Umbilical cord (tissue), 2 donors: ENCODE results near the gene ALDH16A1. TPM values are rescaled to one million over a fixed set of nuclear protein-coding genes. Genes with fewer than 3 reads are reported as not detected.

Source experiments
- DNase-seq: peaks from one replicate; pipeline ENCODE4 v3.0.0-alpha.2; 2015; ENCODE audit warnings: low spot score
- total RNA-seq: library from RNA; depleted of rRNA; stranded (reverse); fragments of >200 nt; gene quantifications from one replicate; pipeline ENCODE4 v1.2.3, GENCODE V29; 2014; ENCODE audit warnings: low replicate concordance; ENCODE audit not compliant: insufficient read depth

ALDH16A1 gene
- total RNA-seq, 1 donor from 2014 or later = 18.3 TPM

DNA sequence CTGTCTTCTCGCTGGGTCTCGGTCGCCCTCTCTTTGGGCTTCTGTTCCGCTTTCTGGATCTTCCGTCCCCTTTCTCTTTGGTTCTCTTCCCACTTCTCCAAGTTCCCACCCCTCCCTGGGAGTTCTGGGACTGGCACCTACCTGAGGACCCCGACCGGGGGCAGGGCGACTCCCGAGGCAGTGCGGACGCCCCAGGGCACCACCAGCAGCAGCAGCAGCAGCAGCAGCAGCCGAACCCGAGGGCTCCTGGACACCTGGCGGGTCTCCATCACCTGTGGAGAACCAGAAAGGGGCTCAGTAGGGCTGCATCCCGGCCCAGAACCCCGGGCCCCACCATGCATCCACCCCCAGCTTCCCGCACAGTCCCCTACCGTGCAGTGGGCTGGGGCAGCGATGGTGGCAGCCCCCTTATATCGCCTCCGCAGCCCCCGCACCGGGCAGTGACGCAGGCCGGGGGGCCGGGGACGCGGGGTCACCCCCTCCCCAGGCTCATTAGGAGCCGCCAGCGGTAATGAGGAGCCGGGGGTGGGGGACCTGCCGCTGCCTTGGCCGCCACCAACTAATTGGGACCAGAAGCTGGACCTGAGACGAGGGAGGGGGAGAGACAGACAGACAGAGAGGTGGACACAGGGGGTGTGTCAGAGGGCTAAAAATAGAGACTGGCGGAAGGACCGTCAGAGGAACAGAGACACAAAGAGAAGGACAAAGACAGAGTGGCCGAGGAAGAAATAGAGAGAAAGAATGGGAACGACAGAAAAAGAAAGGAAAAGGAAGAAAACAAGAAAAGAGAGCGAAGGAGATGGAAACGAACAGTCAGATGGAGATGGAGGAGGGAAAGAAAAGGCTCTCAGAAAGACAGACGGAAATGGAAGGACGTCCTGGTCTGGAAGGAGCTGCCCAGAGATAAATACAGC, 29.7 kb upstream of the ALDH16A1 start, which contains the start of gene PTH2:
PTH2 (minus strand) TSS at position 371 of the 914 bp plus-strand sequence; CDS start at position 269, 102 bp downstream.
- DNase-seq = no peak

DNA sequence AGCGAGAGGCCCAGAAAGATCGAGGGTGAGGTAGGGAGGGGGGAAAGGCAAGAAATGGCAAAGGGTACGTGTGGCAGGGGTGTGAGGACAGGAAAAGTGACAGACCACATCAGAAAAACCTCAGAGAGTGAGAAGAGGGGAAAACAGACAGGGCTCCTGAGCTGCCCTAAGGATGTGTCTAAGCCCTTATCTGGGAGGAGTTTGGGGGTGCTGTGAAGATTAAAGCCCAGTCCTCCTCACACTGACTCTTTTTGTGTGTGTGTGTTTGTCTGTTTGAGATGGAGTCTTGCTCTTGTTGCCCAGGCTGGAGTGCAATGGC, 29.1 kb upstream of the ALDH16A1 start:
- no peak for DNase-seq

DNA sequence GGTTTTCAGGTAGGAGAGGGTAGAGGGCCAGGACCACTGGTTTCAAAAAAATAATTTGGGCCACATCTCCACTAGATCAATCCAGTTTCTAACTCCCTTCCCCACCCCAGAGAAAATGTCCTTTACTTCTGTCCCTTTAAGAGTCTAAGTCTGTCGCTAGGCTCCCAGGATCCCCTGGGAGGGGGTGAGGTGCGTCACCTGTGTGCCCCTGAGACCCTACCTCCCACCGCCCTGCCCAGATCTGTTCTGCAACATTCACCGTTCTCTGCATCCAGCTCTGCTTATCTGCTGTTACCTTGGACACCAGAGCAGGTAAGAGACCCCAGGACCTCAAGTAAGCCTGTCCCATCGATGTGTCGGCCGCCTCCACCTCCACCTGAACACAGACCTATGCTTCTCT, 27.8 kb upstream of the ALDH16A1 start, which contains the start of gene GFY:
GFY (plus strand) TSS at position 211 of the 400 bp plus-strand sequence. CDS start 1,043 bp downstream, outside the sequence.
- no peak for DNase-seq

DNA sequence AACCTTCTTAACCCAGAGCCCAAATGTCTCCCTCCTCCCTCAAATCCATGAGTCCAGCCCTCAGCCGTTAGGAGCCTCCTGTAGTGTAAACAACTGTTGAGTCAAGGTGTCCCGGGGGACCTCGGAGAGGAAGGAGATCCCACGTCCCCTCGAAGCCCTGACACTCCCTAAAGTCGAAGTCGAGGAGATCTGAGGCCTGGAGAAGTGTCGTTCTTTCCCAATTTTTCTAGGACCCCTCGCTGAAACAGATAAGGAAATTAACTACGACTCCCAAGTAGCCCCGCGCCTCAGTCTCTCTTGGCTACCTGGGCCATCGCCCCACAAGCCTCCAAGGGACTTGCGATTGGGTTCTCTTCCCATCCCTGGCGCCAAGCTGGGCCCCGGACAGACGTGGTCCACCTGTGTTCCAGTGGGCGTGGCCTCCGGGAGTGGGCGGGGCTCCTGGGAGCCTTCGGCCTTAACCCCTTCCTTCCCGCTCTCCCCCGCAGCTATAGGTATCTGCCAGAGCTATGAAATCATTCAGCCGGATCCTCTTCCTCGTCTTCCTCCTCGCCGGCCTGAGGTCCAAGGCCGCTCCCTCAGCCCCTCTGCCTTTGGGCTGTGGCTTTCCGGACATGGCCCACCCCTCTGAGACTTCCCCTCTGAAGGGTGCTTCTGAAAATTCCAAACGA, 27.0 kb upstream of the ALDH16A1 start:
- DNase-seq = no peak

DNA sequence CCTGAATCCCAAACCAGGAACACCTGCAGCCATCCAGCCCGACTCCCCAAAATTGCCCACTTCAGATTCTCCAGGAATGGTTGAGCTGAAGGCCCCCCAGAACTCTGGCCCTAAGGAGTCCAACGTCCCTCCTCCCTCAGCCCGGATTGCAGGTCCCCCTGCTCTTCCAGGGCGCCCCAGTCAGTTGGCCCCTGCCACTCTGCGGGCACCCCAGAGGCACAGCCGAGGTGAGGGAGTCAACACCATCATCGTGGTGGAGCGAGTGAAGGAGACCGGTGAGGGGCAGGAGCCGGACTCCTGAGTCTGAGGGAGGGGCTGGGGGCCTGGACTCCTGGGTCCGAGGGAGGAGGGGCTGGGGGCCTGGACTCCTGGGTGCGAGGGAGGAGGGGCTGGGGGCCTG, 25.7 kb upstream of the ALDH16A1 start:
- no peak for DNase-seq

DNA sequence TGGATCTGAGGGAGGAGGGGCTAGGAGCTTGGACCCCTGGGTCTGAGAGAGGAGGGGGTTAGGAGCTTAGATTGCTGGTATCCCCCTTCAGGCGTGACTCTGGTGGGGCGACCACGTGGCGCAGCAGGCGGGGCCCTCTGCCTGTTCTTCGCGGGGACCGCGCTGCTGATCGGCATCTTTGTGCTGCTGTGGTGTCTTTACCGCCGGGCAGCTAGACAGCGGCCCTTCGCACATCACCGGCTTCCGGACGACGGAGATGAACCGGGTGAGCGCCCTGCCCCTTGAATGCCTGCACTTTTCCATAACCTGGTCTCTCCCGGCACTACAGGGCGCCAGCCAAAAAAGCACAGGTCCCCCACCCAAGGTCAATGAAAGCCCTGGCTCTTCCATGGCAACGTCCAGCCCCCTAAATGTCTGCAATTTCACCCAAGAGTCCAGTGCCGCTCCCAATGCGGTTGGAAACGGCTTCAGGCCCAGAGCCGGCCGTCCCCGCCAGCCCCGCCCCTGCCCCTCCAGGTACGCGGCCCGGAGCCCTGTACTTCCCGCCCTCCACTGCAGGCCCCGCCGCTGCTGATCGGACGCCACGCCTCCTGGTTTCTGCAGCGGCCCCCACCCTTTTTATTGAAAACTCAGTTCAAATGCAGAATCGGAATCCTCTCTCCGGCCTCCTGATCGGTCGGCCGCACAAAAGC, 25.0 kb upstream of the ALDH16A1 start:
- DNase-seq = no peak

DNA sequence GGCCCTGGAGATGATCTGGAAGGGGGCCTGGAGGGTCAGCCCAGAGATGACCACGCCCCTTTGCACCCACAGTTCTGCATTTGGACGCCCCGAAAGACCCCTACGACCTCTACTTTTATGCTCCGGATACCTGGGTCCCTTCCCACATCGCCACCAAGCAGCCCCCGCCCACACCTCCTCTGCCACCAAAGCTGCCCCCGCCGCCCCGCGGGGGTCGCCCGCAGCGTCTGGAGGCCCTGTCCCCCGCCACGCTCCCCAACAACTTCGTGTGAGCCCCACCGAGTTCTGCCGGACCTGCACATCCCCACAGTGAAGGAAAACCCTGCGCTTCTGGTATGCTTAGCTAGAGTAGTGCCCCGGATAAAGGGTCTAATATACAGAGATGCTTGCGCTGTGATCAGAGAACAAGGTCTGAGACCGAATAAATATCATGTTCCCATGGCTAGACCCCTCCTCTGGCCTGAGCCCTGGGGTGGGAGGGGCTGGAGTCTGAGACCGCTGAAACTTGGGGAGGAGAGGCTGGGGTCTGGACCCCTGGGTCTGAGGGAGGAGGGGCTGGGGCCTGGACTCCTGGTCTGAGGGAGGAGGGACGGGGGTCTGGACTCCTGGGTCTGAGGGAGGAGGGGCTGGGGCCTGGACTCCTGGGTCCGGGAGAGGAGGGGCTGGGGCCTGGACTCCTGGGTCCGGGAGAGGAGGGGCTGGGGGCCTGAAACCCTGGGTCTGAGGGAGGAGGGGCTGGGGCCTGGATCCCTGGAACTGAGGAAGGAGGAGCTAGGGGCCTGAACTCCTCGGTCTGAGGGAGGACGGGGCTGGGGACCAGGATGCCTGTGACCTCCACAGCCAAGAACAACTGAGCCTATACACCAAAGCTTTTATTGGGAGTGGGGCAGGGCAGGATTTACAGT, 24.2 kb upstream of the ALDH16A1 start:
- DNase-seq = no peak

DNA sequence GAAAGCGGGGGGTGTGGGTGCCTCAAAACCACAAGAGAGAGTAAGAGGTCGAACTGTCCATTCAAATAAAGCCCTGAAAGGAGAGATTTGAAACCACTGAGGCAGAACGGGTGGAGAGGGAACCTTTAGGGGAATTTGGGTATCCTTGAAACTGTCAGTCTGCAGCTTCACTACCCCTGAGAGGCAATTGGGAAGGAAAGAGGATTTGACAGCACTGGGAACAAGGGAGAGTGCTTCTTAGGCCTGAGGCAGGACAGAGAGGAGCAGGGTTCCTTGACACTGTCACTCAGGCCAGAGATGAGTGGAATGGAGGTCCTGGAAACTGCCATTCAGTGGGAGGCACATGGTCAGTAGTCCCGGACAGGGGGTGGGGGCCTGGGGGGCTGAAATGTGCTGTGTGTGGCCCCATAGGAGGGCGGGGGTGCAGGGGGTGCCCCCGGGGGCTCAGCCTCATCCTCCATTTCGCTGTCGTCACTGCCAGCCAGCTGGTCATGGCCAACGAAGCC, 22.8 kb upstream of the ALDH16A1 start:
- DNase-seq = no peak

DNA sequence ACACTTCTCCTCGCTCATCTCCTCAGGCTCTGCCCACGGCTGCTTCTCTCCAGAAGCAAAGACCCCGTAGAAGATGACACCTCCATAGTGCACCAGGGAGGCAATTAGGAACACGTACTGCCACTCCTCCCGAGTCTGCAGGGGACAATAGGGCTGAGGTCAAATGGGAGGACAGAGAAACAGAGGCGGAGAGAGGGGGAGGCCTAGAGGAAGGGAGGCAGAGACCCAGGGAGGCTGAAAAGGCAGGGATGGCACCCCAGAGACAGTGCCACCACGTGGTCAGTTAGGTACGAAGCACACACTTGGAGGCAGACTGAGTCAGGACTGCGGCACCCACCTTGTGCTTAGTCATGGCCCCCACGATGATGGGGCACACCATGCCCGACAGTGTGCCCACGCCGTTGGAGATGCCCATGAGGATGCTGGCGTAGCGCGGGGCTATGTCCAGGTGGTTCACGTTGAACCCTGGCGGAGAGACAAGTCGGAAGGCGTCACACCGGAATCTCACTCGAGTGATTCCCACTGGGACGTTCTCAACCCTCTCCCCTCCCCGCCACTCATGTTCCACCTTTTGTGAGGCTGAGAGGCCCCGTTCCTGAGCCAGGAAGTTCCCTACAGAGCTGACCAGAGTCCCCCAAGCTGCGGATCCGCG, 22.2 kb upstream of the ALDH16A1 start:
- no peak for DNase-seq

DNA sequence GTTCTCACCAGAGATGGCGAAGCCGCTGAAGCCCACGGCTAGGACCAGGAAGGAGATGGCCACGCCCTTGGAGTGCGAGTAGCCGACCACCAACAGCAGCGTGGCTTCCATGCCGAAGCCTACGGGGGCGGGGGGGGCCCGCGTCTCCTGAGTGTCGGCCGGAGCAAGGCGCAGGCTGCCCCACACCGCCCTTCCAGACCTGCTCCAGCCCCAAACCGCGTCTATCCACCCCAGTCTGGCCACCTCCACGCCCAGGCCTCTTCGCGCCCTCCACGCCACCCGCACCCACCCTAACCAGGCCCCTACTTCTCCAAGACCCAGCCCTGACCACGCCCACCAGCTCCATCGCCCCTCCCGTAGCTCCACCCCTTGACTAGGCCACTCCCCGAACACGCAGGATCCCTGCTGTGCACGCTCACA, 21.7 kb upstream of the ALDH16A1 start:
- DNase-seq = no peak

DNA sequence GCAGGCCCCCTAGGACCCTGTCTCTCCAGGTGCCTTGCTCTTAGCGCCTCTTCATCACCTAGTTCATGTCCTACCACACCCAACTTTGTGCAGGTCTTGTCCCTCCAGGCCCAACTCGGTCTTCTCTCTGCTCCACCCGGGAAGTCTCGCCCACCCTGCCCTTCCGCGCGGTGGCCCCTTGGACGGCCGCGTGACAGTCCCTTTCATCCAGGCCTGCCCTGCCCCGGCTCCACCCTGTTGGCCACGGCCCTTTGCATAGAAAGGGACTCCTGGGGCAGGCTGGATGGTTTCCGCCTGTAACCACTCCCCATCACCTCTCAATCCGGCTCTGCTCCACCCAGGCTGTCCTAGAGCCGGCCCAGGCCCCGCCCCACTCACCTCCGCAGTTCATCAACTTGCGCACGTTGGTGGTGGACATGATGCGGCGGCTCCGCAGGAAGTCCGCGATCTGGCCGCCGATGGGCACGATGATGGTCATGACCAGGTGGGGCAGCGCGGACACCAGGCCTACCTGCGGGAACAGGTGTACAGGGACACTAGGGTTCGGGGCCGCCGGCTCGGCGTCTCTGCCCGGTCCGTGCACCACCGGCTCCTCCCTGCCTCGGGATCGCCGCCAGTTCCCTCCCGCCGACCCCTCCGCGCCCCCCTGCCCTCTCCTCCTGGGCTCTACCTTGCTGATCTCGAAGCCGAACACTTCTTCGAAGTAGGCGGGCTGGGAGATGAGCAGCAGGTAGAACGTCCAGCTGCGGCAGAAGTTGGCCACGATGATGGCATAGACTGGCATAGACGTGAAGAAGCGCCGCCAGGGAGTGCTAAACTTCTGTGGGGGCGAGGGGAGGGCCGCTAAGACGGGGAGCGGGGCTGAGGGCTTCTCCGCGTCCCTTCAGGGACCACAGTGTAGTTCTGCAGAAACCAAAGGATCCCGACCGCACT, 20.6 kb upstream of the ALDH16A1 start:
- DNase-seq = no peak

DNA sequence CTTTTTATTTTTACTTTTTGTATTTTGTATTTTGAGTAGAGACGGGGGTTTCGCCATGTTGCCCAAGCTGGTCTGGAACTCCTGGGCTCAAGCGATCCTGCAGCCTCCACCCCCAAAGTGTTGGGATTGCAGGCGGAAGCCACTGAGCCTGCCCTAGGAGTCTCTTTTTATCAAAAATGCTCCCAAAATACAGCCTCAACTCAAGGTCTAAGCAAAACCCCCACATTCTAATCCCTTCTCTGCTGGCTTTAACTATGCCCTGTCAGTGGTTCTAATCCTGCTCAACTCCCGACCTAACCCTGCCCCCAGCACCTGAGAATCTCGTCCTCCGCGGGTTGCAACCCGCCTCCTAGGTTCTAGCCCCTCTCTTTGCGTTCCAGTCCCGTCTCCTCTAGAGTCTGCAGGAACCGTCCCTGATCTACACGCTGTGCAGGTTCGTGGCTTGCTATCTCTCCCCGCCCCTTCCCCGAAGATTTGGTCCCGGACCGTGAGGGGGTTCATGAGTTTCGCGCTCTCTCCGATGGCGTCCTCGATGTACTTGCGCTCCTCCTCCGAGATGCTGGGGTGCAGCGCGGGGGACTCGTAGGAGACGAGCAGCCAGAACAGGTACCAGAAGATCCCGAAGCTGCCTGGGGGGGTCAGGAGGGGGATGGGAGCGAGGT, 19.7 kb upstream of the ALDH16A1 start:
- no peak for DNase-seq

DNA sequence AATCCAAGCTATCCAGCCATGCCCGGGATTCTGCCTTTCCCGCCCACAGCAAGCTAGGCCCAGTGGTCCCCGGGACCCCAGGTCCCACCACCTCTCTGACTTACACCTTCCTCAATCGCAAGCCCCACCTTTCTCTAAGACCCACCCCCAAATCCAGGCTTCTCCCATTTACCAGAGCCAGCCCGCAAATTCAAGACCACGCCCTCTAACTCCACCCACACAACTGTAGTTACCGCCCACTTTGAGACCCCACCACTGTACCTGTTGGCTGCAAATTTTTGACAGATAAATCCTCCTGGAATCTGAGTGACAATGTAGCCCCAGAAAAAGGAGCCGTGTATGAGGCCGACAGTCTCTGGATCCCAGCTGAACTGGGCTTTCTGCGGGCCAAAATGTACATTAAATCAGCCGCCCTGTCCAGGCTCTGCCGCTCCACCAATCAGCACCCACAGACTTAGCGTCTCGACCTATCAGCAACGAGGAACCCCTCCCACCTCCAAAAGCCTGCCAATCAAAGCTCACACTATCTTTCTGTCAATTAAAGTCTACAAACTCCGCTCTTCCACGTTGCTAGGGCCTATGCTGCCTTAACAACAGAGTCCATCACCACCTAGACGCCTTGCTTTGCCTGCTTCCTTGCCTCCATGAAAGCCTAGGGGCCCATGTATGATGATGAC, 18.0 kb upstream of the ALDH16A1 start:
- DNase-seq = no peak

DNA sequence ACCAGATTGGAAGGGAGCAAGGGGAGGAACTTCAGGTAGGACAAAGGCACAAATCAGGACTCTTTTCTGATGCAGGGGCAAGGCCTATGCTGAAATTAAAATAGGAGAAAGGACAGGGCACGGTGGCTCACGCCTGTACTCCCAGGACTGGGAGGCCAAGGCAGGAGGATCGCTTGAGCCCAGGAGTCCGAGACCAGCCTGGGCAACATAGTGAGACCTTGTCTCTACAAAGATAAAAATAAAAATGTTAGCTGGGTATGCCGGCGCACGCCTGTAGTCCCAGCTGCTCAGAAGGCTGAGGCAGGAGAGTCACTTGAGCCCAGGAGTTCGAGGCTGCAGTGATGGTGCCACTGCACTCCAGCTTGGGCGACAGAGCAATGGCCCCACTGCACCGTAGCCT, 17.4 kb upstream of the ALDH16A1 start:
- DNase-seq = no peak

DNA sequence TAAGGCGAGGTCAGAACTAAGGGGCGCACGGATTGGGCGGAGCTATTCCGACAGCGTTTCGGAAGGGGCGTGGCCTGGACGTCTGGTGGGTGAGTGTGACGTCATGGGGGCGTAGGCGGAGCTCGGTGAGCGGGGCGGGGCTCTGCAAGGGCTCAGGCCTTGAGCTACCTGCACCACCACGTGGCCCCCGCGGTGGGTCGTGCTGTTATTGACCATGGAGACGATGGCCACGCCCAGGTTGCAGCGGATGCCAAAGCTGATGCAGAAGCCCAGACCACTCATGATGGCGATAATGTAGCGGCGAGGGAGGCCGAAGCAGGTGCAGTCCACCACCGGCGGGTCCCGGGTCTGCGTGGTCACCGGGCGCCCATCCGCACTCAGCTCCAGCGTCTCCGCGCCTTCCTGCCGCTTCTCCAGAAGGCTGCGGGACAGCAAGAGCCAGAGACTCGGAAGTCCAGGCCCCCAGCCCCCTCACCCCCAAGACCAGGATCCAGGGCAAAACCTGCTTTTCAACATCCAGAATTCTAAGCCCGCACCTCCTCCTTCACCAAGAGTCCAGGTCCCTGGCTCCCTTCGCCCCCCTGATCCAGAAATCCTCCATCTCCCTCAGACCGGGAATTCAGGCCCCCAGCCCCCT, 16.5 kb upstream of the ALDH16A1 start:
- DNase-seq = no peak

DNA sequence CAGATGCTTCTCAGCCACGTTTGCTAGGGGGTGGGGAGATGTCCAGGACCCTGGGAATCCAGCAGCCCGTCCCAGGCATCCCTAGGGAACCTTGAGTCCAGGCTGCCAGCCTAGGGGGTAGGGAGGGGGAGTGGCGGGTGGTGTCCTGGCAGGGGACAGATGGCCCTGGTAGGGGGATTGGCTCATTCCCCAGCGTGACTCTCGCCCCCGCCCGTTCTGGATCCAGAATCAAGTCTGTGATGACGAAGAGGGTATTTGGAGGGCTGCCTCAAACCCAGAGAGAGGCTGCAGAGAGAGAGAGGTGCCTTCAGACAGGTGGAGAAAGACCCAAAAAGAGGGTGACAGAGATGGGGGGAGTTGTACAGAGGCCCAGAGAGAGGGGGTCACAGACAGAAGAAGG, 15.8 kb upstream of the ALDH16A1 start:
- no peak for DNase-seq

DNA sequence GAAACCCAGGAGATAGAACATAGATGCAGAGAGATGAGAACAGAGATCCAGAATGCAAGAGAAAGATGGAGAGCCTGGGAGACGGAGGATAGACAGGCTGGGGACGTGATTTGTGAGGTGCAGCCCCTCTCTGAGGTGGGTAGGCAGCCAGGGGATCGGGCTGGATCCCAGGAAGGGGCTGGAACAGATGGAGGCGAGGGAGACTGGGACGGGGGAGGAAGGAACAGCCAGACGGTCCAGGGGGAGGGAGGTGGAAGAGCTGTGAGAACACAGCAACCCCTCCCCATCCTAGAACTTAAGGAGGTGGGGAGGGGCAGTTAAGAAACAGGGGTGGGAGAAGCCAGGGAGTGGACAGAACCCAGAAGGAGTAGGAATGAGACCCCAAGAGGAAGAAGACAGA, 14.8 kb upstream of the ALDH16A1 start:
- no peak for DNase-seq

DNA sequence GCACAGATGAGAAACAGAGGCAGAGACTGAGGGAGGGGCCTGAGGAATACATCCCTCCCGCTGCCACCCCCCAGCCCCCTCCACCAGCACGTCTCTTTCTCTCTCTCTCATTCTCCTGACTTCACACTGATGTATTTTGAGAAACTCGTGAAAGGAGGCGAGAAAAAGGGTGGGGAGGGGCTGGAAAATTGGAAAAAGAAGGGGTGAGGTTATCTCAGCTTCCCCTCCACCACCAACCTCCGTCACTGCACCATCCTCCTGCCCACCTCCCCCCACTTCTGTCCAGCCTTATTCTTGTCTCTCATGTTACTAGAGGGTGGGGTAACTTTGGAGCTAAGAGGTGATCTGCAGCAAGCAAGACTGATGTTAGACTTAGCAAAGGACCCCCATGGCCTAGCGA, 13.2 kb upstream of the ALDH16A1 start:
- DNase-seq = no peak
